Measurements from ENCODE around the gene MYO16. TPM values are rescaled to one million over a fixed set of nuclear protein-coding genes. Genes with fewer than 3 reads are reported as not detected.

MYO16 gene
- total RNA-seq, 3 donors from 2014 or later = 0.08 TPM; not detected in 2

GRCh38 chr13:109119896-109120295, 490.5 kb downstream of the MYO16 start:
- Mint-ChIP-seq H3K36me3 (ENCODE audit: insufficient read depth) (no peaks in the 10 kb centered on the region), H3K4me3 (no peak overlapping the region), H3K4me1 (ENCODE audit: low read depth) (no peaks in the 10 kb centered on the region), H3K9me3 (peaks cover 3% of the 10 kb centered on the region), H3K27me3 (ENCODE audit: low read depth) (peaks cover 2% of the 10 kb centered on the region)
- DNase-seq (no peak), ATAC-seq (no peak)

DNA sequence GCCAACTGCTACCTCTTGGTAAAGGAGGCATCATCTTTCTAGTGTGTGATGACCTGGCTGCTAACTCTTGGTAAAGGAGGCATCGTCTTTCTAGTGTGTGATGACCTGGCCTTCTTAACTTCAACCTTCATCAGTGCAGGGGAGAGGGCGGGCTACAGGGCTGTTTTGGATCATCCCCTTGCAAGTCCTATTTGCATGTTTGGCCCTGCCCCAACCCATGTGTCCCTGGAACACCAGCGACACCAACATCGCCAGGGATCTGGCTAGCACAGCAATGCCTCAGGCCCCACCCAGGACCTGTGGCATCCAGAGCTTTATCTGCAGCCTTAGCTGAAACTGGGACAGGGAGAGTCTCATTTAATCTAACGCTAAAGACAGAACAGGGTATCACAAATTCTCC, 492.4 kb downstream of the MYO16 start:
- Mint-ChIP-seq H3K9me3 (peaks cover 3% of the 10 kb centered on the region), H3K4me1 (ENCODE audit: low read depth) (no peaks in the 10 kb centered on the region), H3K27me3 (ENCODE audit: low read depth) (peaks cover 2% of the 10 kb centered on the region), H3K36me3 (ENCODE audit: insufficient read depth) (no peaks in the 10 kb centered on the region), H3K4me3 (no peak overlapping the region)
- DNase-seq (no peak), ATAC-seq (no peak)

GRCh38 chr13:109123971-109124370, 494.6 kb downstream of the MYO16 start:
- ATAC-seq = no peak
- peaks cover 3% of the 10 kb centered on the region for H3K9me3 Mint-ChIP-seq
- H3K4me3 Mint-ChIP-seq = no peak overlapping the region
- no peaks in the 10 kb centered on the region for H3K36me3 Mint-ChIP-seq (ENCODE audit: insufficient read depth)
- H3K4me1 Mint-ChIP-seq (ENCODE audit: low read depth) = no peaks in the 10 kb centered on the region
- H3K27me3 Mint-ChIP-seq (ENCODE audit: low read depth) = peaks cover 2% of the 10 kb centered on the region
- DNase-seq = no peak

DNA sequence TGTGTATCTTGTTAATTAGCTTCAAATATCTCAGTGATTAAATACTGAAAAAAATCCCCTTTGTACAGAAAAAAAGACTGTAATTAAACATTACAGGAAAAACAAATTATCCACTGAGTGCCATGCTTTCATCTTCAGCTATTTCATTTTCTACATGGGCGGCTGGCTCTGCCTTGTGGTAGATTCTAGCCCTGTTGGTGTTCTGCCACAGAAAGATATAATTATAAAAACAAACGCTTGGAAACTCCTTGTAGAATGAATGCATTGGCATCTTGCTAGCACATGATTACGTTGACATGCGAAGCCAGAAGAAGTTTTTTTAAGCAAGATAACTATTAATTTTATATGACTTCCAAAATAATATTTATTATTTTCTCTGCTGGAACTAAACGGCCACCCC, 496.8 kb downstream of the MYO16 start:
- Mint-ChIP-seq H3K36me3 (ENCODE audit: insufficient read depth) (no peaks in the 10 kb centered on the region), H3K9me3 (peaks cover 3% of the 10 kb centered on the region), H3K4me3 (no peak overlapping the region), H3K27me3 (ENCODE audit: low read depth) (peaks cover 2% of the 10 kb centered on the region), H3K4me1 (ENCODE audit: low read depth) (no peaks in the 10 kb centered on the region)
- DNase-seq (no peak), ATAC-seq (no peak)

GRCh38 chr13:109126891-109127641, 497.7 kb downstream of the MYO16 start:
- H3K27me3 Mint-ChIP-seq (ENCODE audit: low read depth) = peaks cover 2% of the 10 kb centered on the region
- DNase-seq (no peak), ATAC-seq (no peak)
- no peaks in the 10 kb centered on the region for H3K36me3 Mint-ChIP-seq (ENCODE audit: insufficient read depth)
- peaks cover 3% of the 10 kb centered on the region for H3K9me3 Mint-ChIP-seq
- peaks cover 3% of the 10 kb centered on the region for H3K4me1 Mint-ChIP-seq (ENCODE audit: low read depth)
- no peak overlapping the region for H3K4me3 Mint-ChIP-seq

GRCh38 chr13:109128121-109128520, 498.7 kb downstream of the MYO16 start:
- DNase-seq (no peak), ATAC-seq (no peak)
- no peaks in the 10 kb centered on the region for H3K36me3 Mint-ChIP-seq (ENCODE audit: insufficient read depth)
- peaks cover 4% of the 10 kb centered on the region for H3K4me1 Mint-ChIP-seq (ENCODE audit: low read depth)
- peaks cover 3% of the 10 kb centered on the region for H3K9me3 Mint-ChIP-seq
- no peak overlapping the region for H3K4me3 Mint-ChIP-seq
- H3K27me3 Mint-ChIP-seq (ENCODE audit: low read depth) = peaks cover 2% of the 10 kb centered on the region

- peaks cover 4% of the 10 kb centered on the region for H3K4me1 Mint-ChIP-seq (ENCODE audit: low read depth)
- H3K9me3 Mint-ChIP-seq = no peaks in the 10 kb centered on the region
- H3K27me3 Mint-ChIP-seq (ENCODE audit: low read depth) = no peaks in the 10 kb centered on the region
- H3K4me3 Mint-ChIP-seq = no peak overlapping the region
- no peak for ATAC-seq
- no peaks in the 10 kb centered on the region for H3K36me3 Mint-ChIP-seq (ENCODE audit: insufficient read depth)
- DNase-seq = no peak
These were observed 500.9 kb downstream of the MYO16 start for GRCh38 chr13:109130093-109130835.

DNA sequence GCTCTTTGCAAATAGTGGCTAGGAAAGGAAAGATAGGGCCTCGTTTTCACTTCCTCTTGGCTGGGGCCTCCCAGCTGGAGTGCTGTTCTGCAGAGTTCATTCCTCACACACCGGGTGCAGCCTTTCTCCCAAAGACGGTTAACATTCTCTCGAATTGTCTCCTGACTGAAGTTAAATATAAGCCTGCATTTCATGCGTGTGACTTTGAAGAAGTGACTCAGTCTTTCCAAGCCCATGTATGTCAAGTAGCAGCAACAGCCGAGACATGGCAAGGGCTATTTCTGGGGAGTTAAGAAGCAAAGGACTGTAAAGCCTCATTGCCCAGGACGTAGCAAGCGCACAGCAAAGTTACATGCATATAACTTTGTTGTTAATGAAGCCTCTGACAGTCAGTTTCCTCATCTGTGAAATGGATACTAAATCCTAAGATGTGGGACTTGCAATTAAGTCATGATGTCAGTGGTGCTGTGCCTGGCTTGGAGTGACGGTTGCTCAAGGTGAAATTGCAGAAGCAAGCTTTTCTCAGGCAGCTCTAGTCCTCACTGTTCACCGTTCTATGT, 502.4 kb downstream of the MYO16 start:
- H3K4me3 Mint-ChIP-seq = no peak overlapping the region
- DNase-seq (no peak), ATAC-seq (no peak)
- no peaks in the 10 kb centered on the region for H3K27me3 Mint-ChIP-seq (ENCODE audit: low read depth)
- H3K36me3 Mint-ChIP-seq (ENCODE audit: insufficient read depth) = no peaks in the 10 kb centered on the region
- no peaks in the 10 kb centered on the region for H3K9me3 Mint-ChIP-seq
- H3K4me1 Mint-ChIP-seq (ENCODE audit: low read depth) = peaks cover 4% of the 10 kb centered on the region

- ATAC-seq = no peak
- H3K36me3 Mint-ChIP-seq (ENCODE audit: insufficient read depth) = no peaks in the 10 kb centered on the region
- peaks cover 6% of the 10 kb centered on the region for H3K27me3 Mint-ChIP-seq (ENCODE audit: low read depth)
- H3K9me3 Mint-ChIP-seq = no peaks in the 10 kb centered on the region
- H3K4me3 Mint-ChIP-seq = no peak overlapping the region
- no peak for DNase-seq
- H3K4me1 Mint-ChIP-seq (ENCODE audit: low read depth) = peaks cover 4% of the 10 kb centered on the region
These were observed 505.6 kb downstream of the MYO16 start for GRCh38 chr13:109135018-109135417.

GRCh38 chr13:109136873-109137272, 507.5 kb downstream of the MYO16 start:
- Mint-ChIP-seq H3K4me1 (ENCODE audit: low read depth) (peaks cover 1% of the 10 kb centered on the region), H3K27me3 (ENCODE audit: low read depth) (peaks cover 13% of the 10 kb centered on the region), H3K36me3 (ENCODE audit: insufficient read depth) (no peaks in the 10 kb centered on the region), H3K4me3 (no peak overlapping the region), H3K9me3 (no peaks in the 10 kb centered on the region)
- DNase-seq (no peak), ATAC-seq (no peak)

DNA sequence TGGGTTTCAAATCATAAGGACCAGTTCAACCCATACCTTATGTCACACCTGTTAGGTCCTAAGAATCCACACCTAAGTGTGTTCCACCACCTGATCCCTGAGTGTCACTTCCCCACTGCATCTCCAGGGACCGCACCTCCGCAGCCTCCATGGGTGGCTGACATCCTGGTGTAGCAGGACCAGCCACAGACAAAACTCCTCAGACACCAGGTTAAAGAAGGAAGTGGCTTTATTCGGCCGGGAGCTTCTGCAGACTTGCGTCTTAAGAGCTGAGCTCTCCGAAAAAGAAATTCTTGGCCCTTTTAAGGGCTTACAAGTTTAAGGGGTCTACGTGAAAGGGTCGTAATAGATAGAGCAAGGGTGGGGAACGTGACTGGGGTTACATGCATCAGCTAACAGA, 509.9 kb downstream of the MYO16 start:
- Mint-ChIP-seq H3K4me3 (no peak overlapping the region), H3K27me3 (ENCODE audit: low read depth) (peaks cover 25% of the 10 kb centered on the region), H3K9me3 (no peaks in the 10 kb centered on the region), H3K4me1 (ENCODE audit: low read depth) (no peaks in the 10 kb centered on the region), H3K36me3 (ENCODE audit: insufficient read depth) (no peaks in the 10 kb centered on the region)
- DNase-seq (no peak), ATAC-seq (no peak)

DNA sequence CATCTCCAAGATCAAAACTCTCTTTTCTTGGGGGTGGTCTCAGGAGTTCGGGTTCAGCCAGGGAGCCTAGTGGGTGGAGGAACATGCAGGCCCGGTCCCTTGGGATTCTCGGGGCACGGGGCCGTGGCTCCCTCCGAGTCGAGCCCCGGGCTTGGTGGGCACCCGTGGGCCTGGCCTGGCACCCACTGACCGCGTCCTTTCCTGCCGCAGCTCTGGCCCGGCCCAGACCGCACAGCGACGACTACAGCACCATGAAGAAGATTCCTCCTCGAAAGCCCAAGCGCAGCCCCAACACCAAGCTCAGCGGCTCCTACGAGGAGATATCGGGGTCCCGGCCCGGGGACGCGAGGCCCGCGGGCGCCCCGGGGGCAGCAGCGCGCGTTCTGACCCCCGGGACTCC, 510.6 kb downstream of the MYO16 start:
- H3K36me3 Mint-ChIP-seq (ENCODE audit: insufficient read depth) = no peaks in the 10 kb centered on the region
- H3K9me3 Mint-ChIP-seq = no peaks in the 10 kb centered on the region
- no peaks in the 10 kb centered on the region for H3K4me1 Mint-ChIP-seq (ENCODE audit: low read depth)
- H3K27me3 Mint-ChIP-seq (ENCODE audit: low read depth) = peaks cover 25% of the 10 kb centered on the region
- DNase-seq (no peak), ATAC-seq (no peak)
- no peak overlapping the region for H3K4me3 Mint-ChIP-seq

GRCh38 chr13:109140479-109141349, 511.3 kb downstream of the MYO16 start:
- Mint-ChIP-seq H3K36me3 (ENCODE audit: insufficient read depth) (no peaks in the 10 kb centered on the region), H3K27me3 (ENCODE audit: low read depth) (peaks cover 25% of the 10 kb centered on the region), H3K4me1 (ENCODE audit: low read depth) (no peaks in the 10 kb centered on the region), H3K9me3 (no peaks in the 10 kb centered on the region), H3K4me3 (no peak overlapping the region)
- ATAC-seq (peak in 1 of 2 donors; percentile 14), DNase-seq (no peak)

DNA sequence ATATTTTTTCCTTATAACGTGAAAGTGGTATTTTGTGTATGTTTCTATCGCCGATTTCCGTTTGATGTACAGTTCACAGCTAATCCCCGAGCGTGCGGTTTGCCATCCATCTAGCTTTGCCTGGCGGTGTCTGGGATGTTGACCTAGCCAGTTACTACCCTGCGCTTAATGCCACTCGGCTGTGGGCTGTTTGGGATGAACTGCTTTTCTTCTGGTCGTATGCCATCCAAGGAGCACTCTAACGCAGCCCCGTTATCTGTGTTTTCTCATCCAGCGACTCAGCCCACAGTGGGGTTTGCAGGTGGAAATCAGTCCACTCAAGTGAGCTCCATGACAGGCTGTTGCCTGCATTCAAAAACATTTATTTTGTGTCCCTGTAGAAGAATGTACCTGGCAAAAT, 512.3 kb downstream of the MYO16 start:
- peaks cover 25% of the 10 kb centered on the region for H3K27me3 Mint-ChIP-seq (ENCODE audit: low read depth)
- H3K4me1 Mint-ChIP-seq (ENCODE audit: low read depth) = no peaks in the 10 kb centered on the region
- no peaks in the 10 kb centered on the region for H3K36me3 Mint-ChIP-seq (ENCODE audit: insufficient read depth)

More for the DNA sequence above, 512.3 kb downstream of the MYO16 start:
- no peak for ATAC-seq
- no peak overlapping the region for H3K4me3 Mint-ChIP-seq
- no peak for DNase-seq
- H3K9me3 Mint-ChIP-seq = no peaks in the 10 kb centered on the region

All from activated T-cell treated with anti-CD3 and anti-CD28 coated beads, Interleukin-2, amount 50 U/mL, for 4 hours (primary cell).